ENCODE measurements around the gene PPP2R2C.
A peak's percentile ranks its signal among the peaks of the same experiment; 100 is the strongest.

Gene PPP2R2C

GRCh38 chr4:6422105-6422504, 50.3 kb downstream of the PPP2R2C start:
- DNase-seq = no peak

DNA sequence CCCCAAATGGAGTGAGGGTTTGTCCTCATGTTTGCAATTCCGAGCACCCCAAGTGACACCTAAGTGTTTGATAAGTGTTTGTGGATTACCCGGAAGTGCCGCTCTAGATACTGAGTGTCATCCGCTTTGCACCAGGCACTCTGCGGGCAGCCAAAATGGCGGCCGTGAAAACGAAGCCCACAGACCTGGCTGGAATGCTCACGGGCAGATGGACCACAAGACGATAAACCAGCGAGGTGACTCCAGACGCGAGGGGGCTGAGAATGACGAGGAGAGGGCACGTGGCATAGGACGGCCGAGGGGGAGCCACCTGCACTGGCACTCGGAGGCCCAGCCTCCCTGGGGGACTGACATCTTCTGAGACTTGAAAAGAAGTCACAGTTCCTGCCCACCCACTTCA, 51.0 kb downstream of the PPP2R2C start:
- DNase-seq = no peak

- DNase-seq = no peak
Observed at GRCh38 chr4:6420972-6421371, 51.4 kb downstream of the PPP2R2C start.

GRCh38 chr4:6420036-6420435, 52.4 kb downstream of the PPP2R2C start:
- DNase-seq = no peak

DNA sequence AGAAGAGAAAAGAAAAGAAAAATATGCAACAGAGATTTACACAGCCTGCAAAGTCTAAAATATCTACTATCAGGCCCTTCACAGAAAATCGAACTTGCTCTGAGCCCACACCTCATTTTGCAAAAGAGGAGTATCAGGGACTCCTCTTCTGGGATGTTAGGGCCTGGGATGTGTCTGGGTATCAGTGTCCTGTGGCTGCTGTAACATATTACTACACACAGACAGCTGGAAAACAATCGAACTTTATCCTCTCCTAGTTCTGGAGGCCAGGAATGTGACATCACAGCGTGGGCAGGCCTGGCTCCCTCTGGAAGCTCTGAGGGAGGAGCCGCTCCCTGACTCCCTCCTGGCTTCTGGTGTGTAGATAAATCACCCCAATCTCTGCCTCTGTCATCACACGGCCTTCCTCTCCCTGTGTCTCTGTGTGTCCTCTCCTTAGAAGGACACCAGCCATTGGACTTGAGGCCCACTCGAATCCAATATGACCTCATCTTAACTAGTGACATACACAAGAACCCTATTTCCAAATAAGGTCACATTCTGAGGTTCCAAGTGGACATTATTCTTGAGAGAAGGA, 52.9 kb downstream of the PPP2R2C start:
- no peak for DNase-seq

DNA sequence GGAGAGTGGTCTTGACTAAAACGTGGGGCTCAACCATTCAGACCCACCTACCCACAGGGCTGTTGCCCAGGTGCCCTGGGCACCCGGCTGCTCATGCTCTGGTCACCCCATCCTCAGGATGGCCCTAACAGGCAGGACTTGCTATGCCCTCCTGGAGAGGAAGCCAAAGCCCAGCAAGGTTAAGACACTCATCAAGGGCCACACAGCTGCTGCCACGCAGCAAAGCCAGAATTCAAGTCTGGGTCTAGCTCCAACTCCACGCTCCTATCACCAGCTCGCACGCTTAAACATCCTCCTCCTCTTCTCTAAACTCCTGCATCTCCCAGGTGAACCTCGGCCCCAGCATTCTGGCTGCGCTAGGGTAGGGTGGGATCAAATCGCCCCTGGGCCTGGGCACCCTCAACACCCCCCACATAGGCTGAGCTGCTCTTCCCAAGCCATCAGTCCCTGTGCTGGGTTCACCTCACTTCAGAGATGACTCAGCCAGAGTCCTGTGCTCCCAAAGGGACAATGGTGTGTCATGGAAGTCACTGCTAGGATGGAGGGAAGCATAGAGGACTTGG, 54.1 kb downstream of the PPP2R2C start:
- DNase-seq = no peak

DNA sequence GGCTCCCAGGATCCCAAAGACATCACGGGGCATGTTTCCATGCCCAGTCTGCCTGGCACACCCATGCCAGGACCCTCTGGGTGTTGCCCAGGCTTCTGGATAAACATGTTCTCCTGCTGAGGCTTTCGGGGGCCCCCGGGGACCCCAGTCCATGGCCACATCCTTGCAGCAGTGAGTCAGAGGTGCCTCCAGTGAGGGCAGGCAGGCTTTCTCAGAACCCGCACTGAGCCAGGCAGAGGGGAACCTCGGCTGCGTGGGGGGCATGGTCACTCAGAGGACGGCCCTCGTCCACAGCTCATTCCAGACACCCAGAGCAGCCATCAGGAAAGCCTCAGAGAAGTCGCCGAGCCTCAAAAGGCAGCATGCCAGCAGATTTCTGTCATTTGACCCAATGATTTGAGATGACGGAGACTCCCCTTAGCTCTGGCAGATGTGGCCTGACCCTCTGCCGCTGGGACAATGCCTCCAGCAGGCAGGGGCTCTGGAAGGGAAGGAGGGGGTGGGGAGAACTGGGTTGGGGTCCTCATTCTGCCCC, 54.8 kb downstream of the PPP2R2C start:
- DNase-seq = no peak

DNA sequence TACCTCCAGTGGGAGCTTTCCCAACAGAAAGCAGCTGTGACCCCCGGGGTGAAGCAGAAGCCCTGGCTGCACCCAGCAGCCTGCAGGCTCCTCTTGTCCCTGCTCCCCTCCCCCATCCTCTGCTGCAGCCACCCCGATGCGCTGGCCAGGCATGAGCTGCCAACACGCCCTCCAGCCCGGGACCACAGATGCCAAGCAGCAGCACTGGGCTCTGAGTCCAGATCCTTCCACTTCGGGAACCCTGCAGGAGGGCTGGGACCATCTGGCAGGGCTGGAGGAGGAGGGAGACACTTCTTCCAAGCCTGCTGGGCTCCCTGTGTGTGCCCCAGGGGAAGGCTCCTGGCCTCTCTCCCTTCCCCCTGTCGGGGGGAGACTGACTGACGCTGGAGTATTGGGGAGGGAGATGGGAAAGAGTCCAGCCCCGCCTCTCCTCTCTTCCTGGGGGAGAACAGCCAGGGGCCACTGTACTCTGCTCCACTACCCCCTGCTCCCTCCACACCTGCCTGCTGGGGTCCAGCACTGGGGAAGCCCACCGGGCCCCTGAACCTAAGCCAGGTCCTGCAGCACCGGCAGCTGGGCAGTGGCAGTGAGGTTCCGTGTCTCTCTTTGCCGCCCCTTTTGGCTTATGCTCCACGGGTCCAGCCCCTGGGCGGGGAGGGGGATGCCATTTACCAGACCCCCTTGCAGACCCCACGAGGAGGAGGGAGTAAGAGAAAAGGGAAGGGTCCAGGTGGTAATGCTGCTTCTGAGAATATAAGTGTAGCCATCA, 55.7 kb downstream of the PPP2R2C start:
- no peak for DNase-seq

DNA sequence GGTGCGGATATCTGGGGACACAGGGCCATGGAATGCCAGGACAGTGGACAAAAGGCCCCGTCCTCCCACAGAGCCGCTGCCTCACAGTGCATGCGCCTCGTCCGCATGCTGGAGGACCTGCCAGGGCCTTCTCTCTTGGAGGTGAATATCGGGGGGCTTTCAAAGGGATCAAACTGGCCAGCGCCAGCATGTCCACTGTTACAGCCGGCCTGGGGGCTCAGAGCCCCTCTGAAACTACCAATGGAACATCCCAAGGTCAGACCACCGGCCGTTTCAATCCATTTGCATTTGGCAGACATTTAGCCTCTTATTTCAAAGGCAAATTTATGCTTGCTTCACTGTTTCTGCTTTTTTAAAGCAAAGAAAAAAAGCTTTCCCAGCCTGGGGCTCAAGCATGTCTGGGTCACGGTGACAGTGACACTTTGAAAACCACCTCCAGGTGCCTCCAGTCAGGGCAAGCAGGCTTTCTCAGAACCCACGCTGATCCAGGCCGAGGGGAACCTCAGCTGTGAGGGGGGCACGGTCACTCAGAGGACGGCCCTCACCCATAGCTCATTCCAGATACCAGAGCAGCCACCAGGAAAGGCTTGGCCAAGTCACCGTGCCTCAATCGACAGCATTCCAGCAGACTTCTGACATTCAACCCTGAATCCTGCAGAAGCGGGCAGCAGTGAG, 57.2 kb downstream of the PPP2R2C start:
- DNase-seq = no peak

GRCh38 chr4:6414578-6414977, 57.8 kb downstream of the PPP2R2C start:
- DNase-seq = no peak

DNA sequence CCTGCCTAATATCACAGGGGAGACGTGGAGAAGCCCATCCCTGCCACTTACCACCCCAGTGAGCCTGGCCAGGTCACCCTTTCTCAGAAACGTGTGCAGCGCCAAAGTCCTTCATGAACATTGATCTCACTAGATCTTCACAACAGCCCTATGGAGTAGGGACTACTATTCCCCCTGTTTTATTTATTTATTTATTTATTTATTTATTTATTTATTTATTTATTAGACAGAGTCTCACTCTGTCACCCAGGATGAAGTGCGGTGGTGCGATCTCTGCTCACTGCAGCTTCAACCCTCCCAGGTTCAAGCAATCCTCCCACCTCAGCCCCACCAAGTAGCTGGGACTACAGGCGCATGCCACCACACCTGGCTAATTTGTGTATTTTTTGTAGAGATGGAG, 61.8 kb downstream of the PPP2R2C start:
- no peak for DNase-seq

DNA sequence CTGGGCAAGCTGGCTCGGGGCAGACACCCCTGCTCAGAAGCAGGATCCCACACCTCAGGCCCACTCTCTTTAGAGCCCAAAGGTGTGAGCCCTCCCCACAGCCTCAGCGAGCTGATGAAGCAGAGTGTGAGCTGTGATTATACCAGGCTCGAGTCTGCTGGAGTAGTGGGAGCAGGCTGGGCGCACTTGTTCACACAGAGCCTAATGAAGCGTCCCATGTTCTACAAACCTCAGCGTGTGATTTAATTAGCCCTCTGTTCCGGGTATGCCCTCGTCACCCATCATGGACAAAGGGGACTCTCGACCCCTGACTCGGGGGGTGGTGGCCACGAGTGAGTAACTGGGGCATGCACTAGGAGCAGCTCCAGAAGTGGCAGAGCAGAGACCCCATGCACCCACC, 62.3 kb downstream of the PPP2R2C start:
- no peak for DNase-seq

DNA sequence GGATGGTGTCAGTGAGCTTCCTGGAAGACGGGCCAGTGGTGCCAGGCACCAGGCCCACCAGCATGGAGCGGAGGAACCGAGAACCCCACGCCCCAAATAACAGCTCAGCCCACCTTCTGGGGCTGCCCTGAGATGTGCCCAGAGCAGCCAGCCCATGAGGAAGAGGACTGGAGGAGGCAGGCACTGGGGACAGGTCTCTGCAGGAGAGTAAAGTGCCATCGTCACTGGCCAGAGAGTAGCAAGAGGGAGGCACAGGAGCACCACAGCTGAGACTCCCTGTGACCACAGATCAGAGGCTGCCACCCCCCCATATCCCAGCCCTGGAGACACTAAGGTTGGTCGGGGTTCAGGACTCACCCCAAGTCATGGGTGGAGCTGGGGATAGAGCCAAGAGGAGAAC, 63.0 kb downstream of the PPP2R2C start:
- no peak for DNase-seq

DNA sequence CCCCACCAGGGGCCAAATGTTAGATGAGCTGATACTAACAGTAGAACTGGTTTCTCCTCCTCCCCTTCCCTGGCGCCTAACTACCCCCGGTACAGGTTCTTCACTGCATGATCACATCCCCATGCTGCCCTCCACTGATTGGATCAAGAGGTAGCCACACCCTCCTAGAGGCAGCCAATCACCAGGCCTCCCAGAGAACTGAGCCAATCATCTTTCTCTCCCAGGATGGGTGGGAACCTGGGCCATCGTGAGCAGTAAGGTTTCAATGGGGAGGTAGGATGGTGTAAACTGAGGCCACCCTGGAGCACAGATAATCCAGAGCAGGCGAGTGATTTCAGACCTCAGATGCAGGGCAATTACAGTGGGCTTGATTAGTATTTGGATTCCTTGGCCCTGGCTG, 64.2 kb downstream of the PPP2R2C start:
- no peak for DNase-seq

GRCh38 chr4:6405397-6405706, 67.1 kb downstream of the PPP2R2C start:
- DNase-seq = no peak

GRCh38 chr4:6404611-6405396, 67.6 kb downstream of the PPP2R2C start:
- DNase-seq = peak; percentile 3

DNA sequence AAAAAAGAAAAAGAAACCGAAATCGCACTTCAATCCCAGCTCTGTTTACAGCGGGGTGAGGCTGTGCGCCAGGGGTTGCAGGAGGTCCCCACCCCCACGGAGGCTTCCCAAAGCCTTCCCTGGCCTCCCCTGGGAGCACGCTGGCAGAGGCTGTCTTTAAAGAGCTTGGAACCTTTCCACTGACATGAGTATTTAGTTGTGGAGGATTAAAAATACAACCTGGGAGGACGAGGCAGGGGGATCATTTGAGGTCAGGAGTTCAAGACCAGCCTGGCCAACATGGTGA, 69.1 kb downstream of the PPP2R2C start:
- no peak for DNase-seq

DNA sequence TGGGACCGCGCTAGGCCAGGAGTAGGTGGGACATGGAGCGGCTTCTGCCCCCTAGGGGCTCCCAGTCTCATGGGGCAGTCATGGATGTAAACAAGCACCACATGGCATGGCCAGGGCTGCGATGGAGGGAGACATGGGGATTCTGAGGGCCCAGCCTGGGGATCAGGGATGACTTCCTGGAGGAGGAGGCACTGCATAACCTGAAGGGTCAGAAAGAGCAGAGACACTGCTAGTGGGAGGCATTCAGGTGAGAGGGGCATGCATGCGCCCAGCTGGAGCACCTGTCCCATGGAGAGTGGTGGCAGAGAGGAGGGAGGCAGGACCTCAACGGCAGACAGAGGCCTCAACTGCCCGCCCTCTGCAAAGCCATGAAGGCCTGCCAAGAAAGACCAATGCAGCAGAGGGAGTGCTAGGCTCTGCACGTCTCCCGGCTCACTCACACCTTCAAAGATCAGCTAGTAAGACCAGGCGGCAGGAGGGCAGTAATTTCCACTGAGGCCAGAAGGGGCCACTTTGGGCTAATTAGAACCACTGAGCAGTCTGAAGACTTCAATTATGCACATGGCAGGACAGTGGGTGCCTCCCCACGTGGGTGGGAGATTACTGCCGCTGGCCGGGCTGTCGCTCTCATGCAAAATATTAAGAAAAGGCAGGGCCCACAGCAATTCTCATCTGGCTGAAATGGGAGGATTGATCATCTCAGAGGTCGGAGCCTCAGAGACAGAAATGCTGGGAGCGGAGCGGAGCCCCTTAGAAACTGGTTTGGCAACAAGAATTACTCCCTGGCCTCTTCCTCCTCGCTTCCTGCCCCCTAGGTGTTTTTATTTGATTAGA, 69.6 kb downstream of the PPP2R2C start:
- DNase-seq = no peak

DNA sequence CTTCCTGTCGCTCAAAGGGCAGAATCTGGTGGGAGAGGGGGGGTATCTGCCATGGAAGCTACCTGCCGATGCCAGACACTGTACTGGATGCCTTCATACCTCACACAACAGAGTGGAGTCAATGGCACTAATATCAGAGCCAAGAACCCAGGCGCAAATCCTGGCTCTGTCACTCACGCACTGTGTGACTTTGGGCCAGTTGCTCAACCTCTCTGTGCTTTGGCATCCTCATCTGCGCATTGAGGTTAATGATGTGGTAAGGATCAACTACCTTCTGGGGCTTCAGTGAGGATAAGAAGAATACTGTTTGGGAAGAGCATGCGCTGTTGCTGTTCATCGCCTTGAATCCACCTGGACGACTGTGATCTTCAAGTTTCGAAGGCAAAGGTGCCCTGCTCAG, 70.6 kb downstream of the PPP2R2C start:
- no peak for DNase-seq

- DNase-seq = no peak
Observed at GRCh38 chr4:6396696-6397236, 75.6 kb downstream of the PPP2R2C start.

DNA sequence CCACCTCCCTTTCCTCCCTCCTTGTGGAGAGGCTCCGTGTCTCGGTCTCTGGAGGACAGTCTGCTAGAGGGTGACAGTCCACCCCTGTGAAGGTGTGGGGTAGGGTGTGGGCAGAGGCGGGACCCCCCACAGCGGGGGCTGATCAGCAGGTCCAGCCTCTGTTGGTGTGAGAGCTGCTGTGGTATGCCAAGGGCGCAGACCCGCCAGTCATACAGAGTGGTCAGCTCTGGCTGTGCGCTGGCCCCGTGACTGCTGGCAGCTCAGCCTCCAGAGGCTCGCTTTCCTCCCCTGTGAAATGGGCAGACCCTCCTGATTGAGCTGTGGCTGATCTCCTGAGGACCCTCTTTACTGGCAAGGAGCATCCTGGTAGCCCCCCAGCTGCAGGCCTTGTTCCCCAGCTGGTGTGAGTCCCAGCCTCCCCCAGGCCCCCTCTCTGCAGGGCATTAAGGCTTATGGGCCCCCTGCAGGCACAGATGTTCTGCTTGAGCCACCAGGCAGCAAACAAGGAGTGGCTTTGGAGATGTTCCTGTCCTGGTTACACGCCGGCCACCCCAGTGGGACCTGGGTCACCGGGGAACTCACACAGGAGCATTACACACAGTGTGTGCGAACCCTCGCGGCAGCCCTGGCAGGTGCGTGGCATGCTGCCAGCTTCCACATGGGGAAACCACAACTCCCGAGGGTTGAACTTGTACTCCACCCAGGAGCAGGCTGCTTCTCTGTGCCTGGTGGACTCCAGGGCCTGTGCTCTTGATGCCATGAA, 76.8 kb downstream of the PPP2R2C start:
- no peak for DNase-seq
